Measurements from ENCODE around the gene NEXMIF. TPM values are rescaled to one million over a fixed set of nuclear protein-coding genes. Genes with fewer than 3 reads are reported as not detected.

The NEXMIF gene
- total and polyA plus RNA-seq, 9 of the 15 experiments (the other 6 are each of a cell fraction or from before 2014, with no cell fraction given), result not detected

- H4K20me1 ChIP-seq (replicated peaks; ENCODE audit: control insufficient read depth, insufficient read depth, low read length), result no peaks in the 10 kb centered on the region
- DNase-seq (ENCODE audit: extremely low read depth in 1 of 4, low spot score in 3 of 4) (no peak), FAIRE-seq (no peak), ATAC-seq (no peak)
- no peak overlapping the region for H3K4me3 ChIP-seq
- H3K9me3 ChIP-seq (replicated peaks; ENCODE audit: control insufficient read depth, insufficient read depth, low read depth, low read length), result no peaks in the 10 kb centered on the region
- H3K36me3 ChIP-seq (ENCODE audit: control insufficient read depth, insufficient read depth, low read length), result no peaks in the 10 kb centered on the region
- no peaks in the 10 kb centered on the region for H3K27me3 ChIP-seq (ENCODE audit: control insufficient read depth in 2 of 2, insufficient read depth in 2 of 2, low read length in 2 of 2)
- no peaks in the 10 kb centered on the region for H3K9me1 ChIP-seq (ENCODE audit: control insufficient read depth, insufficient read depth, low read length)
- ChIA-PET CTCF (ENCODE audit: low intra/inter-chr PET ratio) (no interaction called here), POLR2A (no interaction called here)
- no peak overlapping the region for H3K4me2 ChIP-seq (ENCODE audit: insufficient read depth, low read length)
- no peak overlapping the region for H3K9ac ChIP-seq (ENCODE audit: insufficient read depth in 1 of 2, low read depth in 2 of 2, low read length in 2 of 2)
- WGBS (ENCODE audit: insufficient coverage, low coverage, missing lambda C conversion rate), result 4% methylated on average over 2 of the region's 2 CpGs
- H3K79me2 ChIP-seq (ENCODE audit: control insufficient read depth, insufficient read depth, low read length), result no peaks in the 10 kb centered on the region
- BruUV-seq (replicated peaks), result no TSS peak
- no peak overlapping the region for H3K27ac ChIP-seq (ENCODE audit: extremely low read depth, low read depth, low read length)
- in situ Hi-C loops (cut with MboI) (no loop called here), intact Hi-C loops (cut with micrococcal nuclease) (no loop called here)
- TF ChIP-seq MCM3 (IDR thresholded peaks at IDR 0.05) (no peak), XRCC3 (IDR thresholded peaks at IDR 0.05) (no peak), TEAD1 (CRISPR knock-in tag; IDR thresholded peaks at IDR 0.05) (no peak), SAP30 (IDR thresholded peaks at IDR 0.05; ENCODE audit: borderline replicate concordance, insufficient read depth, low read depth, low read length, poor library complexity, severe bottlenecking) (no peak), FOXM1 (IDR thresholded peaks at IDR 0.05; ENCODE audit: low read depth) (no peak), FOXM1 (CRISPR knock-in tag; IDR thresholded peaks at IDR 0.05; ENCODE audit: low read depth) (no peak), ASH1L (IDR thresholded peaks at IDR 0.05; ENCODE audit: borderline replicate concordance, low read depth, partially characterized antibody) (no peak), TEAD4 (IDR thresholded peaks at IDR 0.05; ENCODE audit: low read length) (no peak), TEAD4 (CRISPR knock-in tag; IDR thresholded peaks at IDR 0.05; ENCODE audit: borderline replicate concordance) (no peak), PHF21A (IDR thresholded peaks at IDR 0.05; ENCODE audit: borderline replicate concordance, low read depth) (no peak), RBM14 (IDR thresholded peaks at IDR 0.05; ENCODE audit: borderline replicate concordance, insufficient read depth, low read depth, low read length) (no peak), SREBF2 (CRISPR knock-in tag; IDR thresholded peaks at IDR 0.05) (no peak), ZNF551 (CRISPR knock-in tag; IDR thresholded peaks at IDR 0.05) (no peak), ZNF24 (IDR thresholded peaks at IDR 0.05) (no peak), ZNF165 (CRISPR knock-in tag; IDR thresholded peaks at IDR 0.05; ENCODE audit: borderline replicate concordance) (no peak), RBM39 (optimal IDR thresholded peaks at IDR 0.05; ENCODE audit: low read depth, low read length) (no peak)
- no peaks in the 10 kb centered on the region for H3K4me1 ChIP-seq (replicated peaks in 1 of 2; ENCODE audit: control insufficient read depth in 2 of 2, insufficient read depth in 2 of 2, low read length in 2 of 2)
- H2AFZ ChIP-seq (ENCODE audit: low read depth, low read length), result no peak overlapping the region
These were observed 127.8 kb downstream of the NEXMIF start for GRCh38 chrX:74797338-74797887.

Data from K562 (cell line).